H9 (cell line): ENCODE results near the gene SCAMP5. TPM values are rescaled to one million over a fixed set of nuclear protein-coding genes. Genes with fewer than 3 reads are reported as not detected.

Experiments used
- DNase-seq: peaks from one replicate; pipeline ENCODE4 v3.0.0-alpha.2; 2017
- H2AFZ ChIP-seq: one replicate; pipeline ENCODE4 v1.6.1; 2013; ENCODE audit warnings: mild to moderate bottlenecking, low read length, control low read depth, moderate library complexity
- H2AK5ac ChIP-seq: 2 replicates; pipeline ENCODE4 v1.6.1; 2013; ENCODE audit warnings: low read length, control low read depth, mixed read lengths; ENCODE audit not compliant: insufficient read length
- H2BK120ac ChIP-seq: one replicate; pipeline ENCODE4 v1.6.1; 2013; ENCODE audit warnings: low read depth, mild to moderate bottlenecking, low read length, control low read depth, inconsistent platforms; ENCODE audit not compliant: poor library complexity, severe bottlenecking
- H2BK12ac ChIP-seq: 2 replicates; pipeline ENCODE4 v1.6.1; 2013; ENCODE audit warnings: low read length, control low read depth, mixed read lengths, low read depth; ENCODE audit not compliant: insufficient read length
- H2BK15ac ChIP-seq: 2 replicates; pipeline ENCODE4 v1.6.1; 2013; ENCODE audit warnings: low read depth, low read length, control low read depth
- H2BK20ac ChIP-seq: one replicate; pipeline ENCODE4 v1.6.1; 2013; ENCODE audit warnings: low read depth, mild to moderate bottlenecking, low read length, control low read depth, inconsistent platforms; ENCODE audit not compliant: poor library complexity, severe bottlenecking
- H2BK5ac ChIP-seq: 2 replicates; pipeline ENCODE4 v1.6.1; 2013; ENCODE audit warnings: low read length, control low read depth, mixed read lengths; ENCODE audit not compliant: insufficient read length
- H3K14ac ChIP-seq: 2 replicates; pipeline ENCODE4 v1.6.1; 2013; ENCODE audit warnings: low read length, control low read depth; ENCODE audit not compliant: insufficient read depth
- H3K18ac ChIP-seq: 2 replicates; pipeline ENCODE4 v1.6.1; 2013; ENCODE audit warnings: low read depth, mild to moderate bottlenecking, mixed read lengths, low read length, control low read depth; ENCODE audit not compliant: insufficient read length
- H3K23ac ChIP-seq: 2 replicates; pipeline ENCODE4 v1.6.1; 2013; ENCODE audit warnings: low read length, control low read depth, mixed read lengths, low read depth; ENCODE audit not compliant: insufficient read length
- H3K23me2 ChIP-seq: 2 replicates; pipeline ENCODE4 v1.6.1; 2013; ENCODE audit warnings: low read depth, mild to moderate bottlenecking, mixed read lengths, low read length, control low read depth; ENCODE audit not compliant: insufficient read length, poor library complexity, severe bottlenecking
- H3K27ac ChIP-seq: 2 replicates; pipeline ENCODE4 v1.5.1; 2013; ENCODE audit warnings: low read length, control low read depth, mixed read lengths, low read depth; ENCODE audit not compliant: insufficient read length
- H3K27me3 ChIP-seq: 2 replicates; pipeline ENCODE4 v1.6.1; 2013; ENCODE audit warnings: low read length, control low read depth, inconsistent platforms; ENCODE audit not compliant: insufficient read depth
- H3K4ac ChIP-seq: 2 replicates; pipeline ENCODE4 v1.6.1; 2013; ENCODE audit warnings: low read depth, mild to moderate bottlenecking, control low read depth, inconsistent platforms, low read length, moderate library complexity
- H3K4me1 ChIP-seq: 2 replicates; pipeline ENCODE4 v1.6.1; 2013; ENCODE audit warnings: low read length, control low read depth, inconsistent platforms; ENCODE audit not compliant: insufficient read depth
- H3K4me2 ChIP-seq: 2 replicates; pipeline ENCODE4 v1.6.1; 2013; ENCODE audit warnings: low read length, control low read depth, mixed read lengths; ENCODE audit not compliant: insufficient read length, insufficient read depth
- H3K56ac ChIP-seq: 2 replicates; pipeline ENCODE4 v1.6.1; 2013; ENCODE audit warnings: low read depth, mild to moderate bottlenecking, mixed read lengths, low read length, control low read depth; ENCODE audit not compliant: insufficient read length
- H3K79me1 ChIP-seq: 2 replicates; pipeline ENCODE4 v1.6.1; 2013; ENCODE audit warnings: low read depth, mild to moderate bottlenecking, moderate library complexity, low read length, control low read depth, inconsistent platforms; ENCODE audit not compliant: insufficient read depth, poor library complexity, severe bottlenecking
- H3K79me2 ChIP-seq: 2 replicates; pipeline ENCODE4 v1.6.1; 2013; ENCODE audit warnings: low read length, control low read depth, inconsistent platforms; ENCODE audit not compliant: insufficient read depth
- H3K9ac ChIP-seq: 2 replicates; pipeline ENCODE4 v1.6.1; 2013; ENCODE audit warnings: low read length, control low read depth, mixed read lengths; ENCODE audit not compliant: insufficient read length; ENCODE audit errors: extremely low read depth
- H3K9me3 ChIP-seq: one replicate; pipeline ENCODE4 v1.6.1; 2013; ENCODE audit warnings: low read depth, low read length, inconsistent platforms; ENCODE audit not compliant: control insufficient read depth
- H3T11ph ChIP-seq: one replicate; pipeline ENCODE4 v1.6.1; 2013; ENCODE audit warnings: mild to moderate bottlenecking, low read length, control low read depth, inconsistent platforms
- H4K20me1 ChIP-seq: one replicate; pipeline ENCODE4 v1.6.1; 2013; ENCODE audit not compliant: control insufficient read depth, insufficient read length, insufficient read depth
- H4K5ac ChIP-seq: 2 replicates; pipeline ENCODE4 v1.6.1; 2013; ENCODE audit warnings: low read depth, mild to moderate bottlenecking, mixed read lengths, low read length, control low read depth; ENCODE audit not compliant: insufficient read length
- H4K8ac ChIP-seq: replicated peaks from 2 replicates; pipeline ENCODE4 v1.6.1; 2013; ENCODE audit warnings: low read length, control low read depth, mixed read lengths, low read depth; ENCODE audit not compliant: insufficient read length
- H4K91ac ChIP-seq: 2 replicates; pipeline ENCODE4 v1.6.1; 2013; ENCODE audit warnings: low read depth, mild to moderate bottlenecking, moderate library complexity, mixed read lengths, low read length, control low read depth; ENCODE audit not compliant: insufficient read length
- H3K27ac Mint-ChIP-seq, 3 experiments: 2 replicates in 2 of 3; 3 replicates in 1 of 3; pipeline ENCODE4 v1.8.0; 2020 to 2021; ENCODE audit warnings: mixed read lengths in 3 of 3, mild to moderate bottlenecking in 1 of 3, moderate library complexity in 1 of 3
- H3K27me3 Mint-ChIP-seq: 2 replicates; pipeline ENCODE4 v1.8.0; 2021; ENCODE audit warnings: low read depth, mild to moderate bottlenecking, moderate library complexity, mixed read lengths
- H3K36me3 Mint-ChIP-seq, 3 experiments: 2 replicates in 2 of 3; 3 replicates in 1 of 3; pipeline ENCODE4 v1.8.0; 2020 to 2021; ENCODE audit warnings: low read depth in 3 of 3, mixed read lengths in 3 of 3; ENCODE audit not compliant: insufficient read depth in 1 of 3
- H3K4me1 Mint-ChIP-seq, 2 experiments: 2 replicates each; pipeline ENCODE4 v1.8.0; 2020; ENCODE audit warnings: mixed read lengths in 2 of 2
- H3K4me3 Mint-ChIP-seq, 2 experiments: 2 replicates in 1 of 2; 3 replicates in 1 of 2; pipeline ENCODE4 v1.8.0; 2020 to 2021; ENCODE audit warnings: mild to moderate bottlenecking in 2 of 2, mixed read lengths in 2 of 2, moderate library complexity in 1 of 2
- H3K9me3 Mint-ChIP-seq, 2 experiments: 2 replicates in 1 of 2; 3 replicates in 1 of 2; pipeline ENCODE4 v1.8.0; 2020; ENCODE audit warnings: mild to moderate bottlenecking in 2 of 2, mixed read lengths in 2 of 2, moderate library complexity in 1 of 2
- CTCF ChIP-seq: fragments of 200-600 bp; sonication (generic); conservative IDR thresholded peaks from 3 replicates; pipeline ENCODE4 v1.8.0; 2021; ENCODE audit warnings: antibody characterized with exemption, mild to moderate bottlenecking
- WGBS: extraction: QIAGEN DNeasy Blood & Tissue Kit; methylation state at CpG from one replicate; pipeline ENCODE4 v1.1.7; 2013; ENCODE audit warnings: missing lambda C conversion rate, low lambda C conversion rate, mixed read lengths; ENCODE audit not compliant: insufficient read length; ENCODE audit errors: extremely low coverage; 5-methylcytosine and 5-hydroxymethylcytosine counted together
- total RNA-seq: library from RNA; stranded (reverse); gene quantifications from 2 replicates; pipeline ENCODE4 v1.2.1, GENCODE V29; 2021

SCAMP5 gene
- total RNA-seq, 1 experiment from 2014 or later, result 47.8 TPM

- no peak for TF ChIP-seq CTCF
- Histone ChIP-seq H4K91ac (no peak overlapping the region), H3K23ac (no peak overlapping the region), H2BK20ac (no peak overlapping the region), H3K27me3 (no peaks in the 10 kb centered on the region), H2BK120ac (no peak overlapping the region), H2AFZ (no peak overlapping the region), H3K27ac (no peak overlapping the region), H4K5ac (no peak overlapping the region), H3K79me2 (no peaks in the 10 kb centered on the region; the same call in 1 of the 2 replicates), H2BK15ac (no peak overlapping the region), H3K18ac (no peak overlapping the region), H3K9ac (no peak overlapping the region), H2BK12ac (no peak overlapping the region), H3K56ac (no peak overlapping the region), H2BK5ac (no peak overlapping the region), H4K20me1 (no peaks in the 10 kb centered on the region), H3K14ac (no peak overlapping the region), H3K79me1 (no peaks in the 10 kb centered on the region), H3K4me1 (no peaks in the 10 kb centered on the region), H3K4me2 (no peak overlapping the region), H3T11ph (no peak overlapping the region), H3K4ac (no peak overlapping the region), H4K8ac (no peak overlapping the region), H2AK5ac (no peak overlapping the region), H3K23me2 (no peaks in the 10 kb centered on the region), H3K9me3 (no peaks in the 10 kb centered on the region)
- no peaks in the 10 kb centered on the region for H3K9me3 Mint-ChIP-seq
- no CpG with 5 or more reads among the region's 2 CpGs for WGBS
- peaks cover 0 to 3% of the 10 kb centered on the region in 2 experiments; a peak in 1 of 4 replicates for H3K4me1 Mint-ChIP-seq
- peaks cover 14 to 23% (median 19%) of the 10 kb centered on the region in 3 experiments for H3K36me3 Mint-ChIP-seq
- no peak overlapping the region for H3K27ac Mint-ChIP-seq
- no peaks in the 10 kb centered on the region for H3K27me3 Mint-ChIP-seq
- no peak for DNase-seq
- H3K4me3 Mint-ChIP-seq, result peak overlapping the region; percentile 93 to 97; a peak in 3 of 5 replicates
These were observed 27.4 kb downstream of the SCAMP5 start for GRCh38 chr15:75022783-75023180.
